Transverse colon (tissue), 4 donors: ENCODE results near the gene ASCL4.

Experiments
- CTCF ChIP-seq, 5 experiments: fragments of 200-600 bp in 3 of 5; fragments of 450-650 bp in 2 of 5; sonication (generic) in 3 of 5; IDR thresholded peaks; 1 replicate in 2 of 5; 2 replicates in 3 of 5; pipeline ENCODE4 v1.5.1; 2016 to 2017; ENCODE audit warnings: antibody characterized with exemption in 5 of 5, inconsistent platforms in 3 of 5, mild to moderate bottlenecking in 2 of 5, moderate library complexity in 1 of 5
- POLR2A ChIP-seq: fragments of 450-650 bp; IDR thresholded peaks from one replicate; pipeline ENCODE4 v1.6.1; 2016; ENCODE audit warnings: antibody characterized with exemption, mild to moderate bottlenecking, moderate library complexity
- POLR2AphosphoS5 ChIP-seq, 3 donors: sonication (generic); formaldehyde crosslinking; IDR thresholded peaks; one replicate each; pipeline ENCODE4 v1.6.1; 2016; ENCODE audit warnings: antibody characterized with exemption in 3 of 3

DNA sequence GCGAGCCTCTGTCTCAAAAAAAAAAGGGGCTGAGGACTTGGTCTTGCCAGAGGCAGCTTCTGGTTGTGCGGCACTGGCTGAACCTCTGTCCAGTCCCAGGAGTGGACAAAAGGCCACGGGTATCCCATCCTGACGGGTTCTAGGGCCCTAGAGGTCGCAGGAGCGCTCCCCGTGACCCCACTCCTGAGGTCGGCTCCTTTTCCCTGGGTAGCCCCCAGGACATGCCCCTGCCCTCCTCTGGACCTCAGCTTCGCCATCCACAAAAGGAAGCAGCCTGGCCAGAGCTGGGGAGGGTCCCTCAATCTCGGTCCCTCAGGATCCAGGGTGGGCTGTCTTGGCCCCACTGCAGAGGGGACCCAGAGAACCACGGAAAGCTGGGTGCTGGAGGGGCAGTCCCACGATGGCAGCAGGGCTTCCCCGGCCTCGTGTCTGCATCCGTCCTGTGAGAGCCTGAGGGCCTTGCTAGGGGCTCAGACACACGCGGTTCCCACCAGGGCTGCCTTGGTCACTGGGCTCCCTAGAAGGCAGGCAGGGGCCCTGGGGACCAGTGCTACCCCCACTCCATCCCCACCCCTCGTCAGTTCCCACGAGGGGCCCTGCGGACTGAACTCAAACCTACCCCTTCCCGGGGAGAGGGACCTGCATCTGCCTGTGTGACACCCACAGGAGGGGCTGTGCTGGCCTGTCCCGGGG lies 31.1 kb downstream of the ASCL4 start:
- TF ChIP-seq POLR2AphosphoS5 (IDR thresholded peaks at IDR 0.05) (no peak), CTCF (IDR thresholded peaks at IDR 0.05) (no peak), POLR2A (no peak)
